ENCODE measurements around the gene KRT81.

The KRT81 gene

GRCh38 chr12:52248541-52249461 lies 42.5 kb downstream of the KRT81 start:
- H3K4me3 ChIP-seq (replicated peaks; ENCODE audit: low read depth, low read length), result no peak overlapping the region
- DNase-seq (ENCODE audit: extremely low read depth, low read depth), result no peak
- TF ChIP-seq CTCF (IDR thresholded peaks at IDR 0.05; ENCODE audit: low read depth, low read length, missing control alignments), result no peak

GRCh38 chr12:52247622-52248540 lies 43.5 kb downstream of the KRT81 start:
- no peak for TF ChIP-seq CTCF (IDR thresholded peaks at IDR 0.05; ENCODE audit: low read depth, low read length, missing control alignments)
- no peak for DNase-seq (ENCODE audit: extremely low read depth, low read depth)
- H3K4me3 ChIP-seq (replicated peaks; ENCODE audit: low read depth, low read length), result no peak overlapping the region

DNA sequence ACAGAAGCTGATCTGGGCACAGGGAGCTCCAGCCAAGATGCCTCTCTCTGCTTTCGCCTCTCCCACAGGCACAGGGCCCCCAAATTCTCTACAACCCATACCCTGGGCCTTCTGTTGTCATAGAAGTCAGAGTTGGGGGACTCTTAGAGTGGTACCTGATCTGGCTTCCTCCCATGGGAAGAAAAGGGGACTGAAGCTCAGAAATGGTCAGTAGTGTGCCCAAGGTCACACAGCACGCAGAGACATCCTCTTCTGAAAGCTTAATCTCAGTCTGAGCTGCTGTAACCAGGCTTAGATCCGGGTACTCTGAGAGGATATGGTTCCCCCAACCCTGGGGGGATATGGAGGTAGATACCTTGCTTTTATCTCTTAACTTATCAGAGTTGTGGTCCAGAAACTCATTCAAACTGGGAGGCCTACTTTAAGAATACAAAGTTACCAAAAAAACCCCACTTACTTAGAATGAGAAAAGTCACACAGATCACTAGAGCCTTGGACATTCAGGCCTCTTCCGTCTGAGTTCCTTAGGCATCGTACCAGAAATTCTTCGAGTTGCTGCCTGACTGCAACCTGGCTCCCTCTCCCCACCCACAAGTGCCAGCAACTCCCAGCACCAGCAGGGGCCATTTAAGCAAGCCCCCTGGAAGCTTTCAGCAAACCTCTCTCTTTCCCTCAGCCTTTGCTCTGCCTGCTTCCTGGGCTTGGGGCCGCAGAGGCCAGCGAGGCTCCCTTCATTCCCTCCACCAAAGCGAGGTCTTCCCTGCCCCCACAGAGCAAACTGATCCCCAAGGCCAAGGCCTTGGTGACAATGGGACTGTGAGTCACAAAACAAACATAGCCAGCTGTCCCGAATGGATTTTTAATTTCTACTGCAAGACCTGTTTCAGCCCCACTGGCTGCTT lies 44.4 kb downstream of the KRT81 start:
- TF ChIP-seq CTCF (IDR thresholded peaks at IDR 0.05; ENCODE audit: low read depth, low read length, missing control alignments), result no peak
- H3K4me3 ChIP-seq (replicated peaks; ENCODE audit: low read depth, low read length), result no peak overlapping the region
- no peak for DNase-seq (ENCODE audit: extremely low read depth, low read depth)

DNA sequence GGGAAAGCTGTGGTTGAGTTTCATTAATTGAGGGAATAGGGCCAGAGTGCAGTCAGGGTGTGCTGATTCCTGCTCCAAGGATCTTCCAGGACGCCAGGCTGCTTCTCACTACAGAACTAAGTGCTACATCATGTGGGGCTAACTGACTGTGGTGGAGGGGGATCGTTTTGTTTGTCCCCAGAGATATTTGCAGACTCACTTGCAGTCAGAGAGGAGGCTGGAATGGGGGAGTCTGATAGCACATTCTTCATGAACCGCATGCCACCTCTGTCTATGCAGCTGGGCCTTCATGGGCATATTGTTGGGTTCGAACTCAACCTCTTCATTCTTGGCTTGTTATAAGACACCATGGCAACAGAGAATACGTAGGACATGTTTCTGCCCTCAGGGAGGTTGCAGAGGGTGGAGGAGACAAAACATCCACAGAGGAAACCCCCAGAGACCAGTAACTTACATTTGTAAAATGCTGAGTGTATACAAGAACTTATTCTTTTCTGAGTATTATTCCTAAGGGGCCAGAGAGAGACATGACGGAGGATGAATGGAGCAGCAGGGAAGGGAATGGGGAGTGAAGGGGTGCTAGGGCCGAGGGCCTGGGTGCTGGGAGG lies 45.3 kb downstream of the KRT81 start:
- no peak for TF ChIP-seq CTCF (IDR thresholded peaks at IDR 0.05; ENCODE audit: low read depth, low read length, missing control alignments)
- DNase-seq (ENCODE audit: extremely low read depth, low read depth), result no peak
- no peak overlapping the region for H3K4me3 ChIP-seq (replicated peaks; ENCODE audit: low read depth, low read length)

- no peak for TF ChIP-seq CTCF (IDR thresholded peaks at IDR 0.05; ENCODE audit: low read depth, low read length, missing control alignments)
- H3K4me3 ChIP-seq (replicated peaks; ENCODE audit: low read depth, low read length), result no peak overlapping the region
- DNase-seq (ENCODE audit: extremely low read depth, low read depth), result no peak
These were observed 45.9 kb downstream of the KRT81 start for GRCh38 chr12:52245259-52245961.
